SH-SY5Y (cell line): Measurements from ENCODE around the gene HYI.

Experiments
- GATA2 ChIP-seq: IDR thresholded peaks from 2 replicates; pipeline ENCODE4 v1.6.1; 2011; ENCODE audit warnings: mild to moderate bottlenecking, low read depth, low read length
- GATA3 ChIP-seq: IDR thresholded peaks from 2 replicates; pipeline ENCODE4 v1.6.1; 2011; ENCODE audit warnings: low read depth, mild to moderate bottlenecking, low read length, moderate library complexity

DNA sequence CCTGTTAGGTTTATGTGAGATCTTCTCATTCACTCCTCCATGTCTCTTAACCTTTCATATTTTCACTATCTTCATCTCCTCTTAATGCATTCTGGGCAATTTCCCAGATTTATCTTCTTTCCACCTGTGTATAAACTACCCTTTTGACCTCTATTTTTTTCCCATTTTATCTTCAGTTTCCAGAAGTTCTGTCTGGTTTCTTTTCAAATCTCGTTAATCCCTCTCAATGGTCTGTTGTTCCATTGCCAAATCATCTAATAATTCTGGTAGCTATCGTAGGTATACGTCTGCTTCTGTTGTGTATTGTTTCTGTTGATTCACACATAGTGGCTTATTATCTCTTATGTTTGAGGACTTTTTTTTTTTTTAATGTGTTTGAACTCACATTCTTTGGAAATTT is 25.7 kb upstream of the HYI start:
- TF ChIP-seq GATA2 (no peak), GATA3 (no peak)
